NCI-H2107 treated with DMSO at 0.1 percent for 48 hours (cell line): ENCODE results near the gene PEAK3.

Experiments
- DNase-seq: peaks from one replicate; lab custom pipeline; 2025; ENCODE audit not compliant: unreplicated experiment; lab: John Stamatoyannopoulos, UW

Gene PEAK3, protein sequence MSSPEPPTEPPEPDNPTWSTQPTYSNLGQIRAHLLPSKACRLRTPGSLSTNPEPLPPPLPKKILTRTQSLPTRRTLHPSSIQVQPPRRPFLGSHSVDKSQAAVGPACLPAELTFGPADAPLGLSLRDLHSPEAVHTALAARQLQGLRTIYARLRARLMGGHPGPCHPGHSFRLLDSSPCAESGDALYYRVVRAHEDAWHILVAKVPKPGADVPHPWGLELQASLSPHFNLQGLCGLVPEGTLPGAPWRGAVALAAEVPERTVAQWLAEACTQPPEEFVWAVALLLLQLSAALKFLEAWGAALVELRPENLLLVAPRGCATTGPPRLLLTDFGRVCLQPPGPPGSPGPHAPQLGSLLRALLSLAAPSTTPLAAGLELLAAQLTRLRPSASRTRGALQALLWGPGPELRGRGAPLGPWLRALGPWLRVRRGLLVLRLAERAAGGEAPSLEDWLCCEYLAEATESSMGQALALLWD

DNA sequence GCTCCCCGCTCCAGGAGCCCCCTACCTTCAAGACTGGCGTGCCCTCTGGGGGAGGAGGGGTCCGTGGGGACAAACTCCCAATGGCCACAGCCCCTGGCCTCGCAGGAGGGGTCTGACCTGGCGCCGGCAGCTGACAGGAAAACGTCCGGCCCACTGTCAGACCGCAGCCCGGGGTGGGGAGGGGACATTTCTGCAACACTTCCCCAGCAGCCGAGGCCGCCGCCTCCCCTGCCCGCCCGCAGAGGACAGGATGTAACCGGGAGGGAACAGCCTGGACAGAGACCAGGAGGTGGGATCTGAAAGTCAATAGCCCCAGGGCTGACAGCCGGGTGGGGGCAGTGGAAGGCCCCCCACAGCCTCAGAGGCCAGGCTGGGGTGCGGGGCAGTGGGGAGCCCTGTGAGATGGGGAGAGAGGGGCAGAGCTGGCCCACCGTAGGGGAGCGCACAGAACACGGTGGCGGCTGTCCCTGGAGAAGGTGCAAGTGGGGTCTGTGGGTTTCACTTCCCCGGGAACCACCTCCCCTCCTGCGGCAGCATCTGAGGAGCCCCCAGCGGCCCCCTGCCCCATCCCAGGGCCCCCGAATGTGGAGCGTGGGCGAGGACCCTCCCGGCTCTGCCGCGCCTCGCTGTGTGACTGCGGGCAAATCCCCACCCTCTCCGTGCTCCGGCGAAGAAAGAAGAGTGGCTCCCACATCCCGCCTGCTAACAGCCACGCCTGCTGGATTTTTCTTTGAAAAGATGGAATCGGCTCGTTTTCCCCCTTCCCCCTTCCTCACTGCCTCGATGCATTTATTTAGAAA is at the start of gene PEAK3:
TSS of gene PEAK3 (minus strand) at position 114 of the 800 bp plus-strand sequence. CDS start 1,244 bp downstream, outside the sequence.
- no peak for DNase-seq

DNA sequence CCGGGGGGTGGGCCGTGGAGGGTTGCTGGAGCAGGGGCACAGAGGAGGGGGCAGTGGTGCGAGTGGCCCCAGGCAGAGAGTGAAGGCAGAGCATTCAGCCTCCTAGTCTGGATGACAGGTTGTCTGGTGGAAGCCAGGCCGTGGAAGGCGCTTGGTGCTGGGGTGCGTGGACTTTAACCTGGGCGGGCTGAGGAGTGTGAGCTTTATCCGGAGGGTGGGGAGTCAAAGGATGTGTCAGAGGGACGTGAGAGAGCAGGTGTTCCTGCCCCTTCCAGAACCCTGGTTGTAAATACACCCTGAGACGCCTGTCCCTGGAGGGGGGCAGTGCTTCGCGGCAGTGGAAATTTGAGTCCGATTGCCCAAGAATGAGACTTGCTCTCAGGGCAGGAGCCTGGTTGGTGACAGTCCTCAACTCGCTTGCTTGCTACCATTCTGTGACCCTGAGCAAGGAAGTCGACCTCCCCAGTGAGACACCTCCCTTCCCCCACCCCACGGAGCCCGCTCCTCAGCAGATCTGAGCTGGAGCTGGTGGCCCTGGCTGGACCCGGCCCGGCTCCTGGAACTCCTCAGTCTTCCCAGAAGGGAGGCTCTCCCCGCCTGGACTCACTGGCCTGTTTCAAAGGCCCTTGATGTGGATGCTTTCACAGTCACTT is 48.8 kb upstream of the PEAK3 start:
- DNase-seq, result peak; percentile 82

DNA sequence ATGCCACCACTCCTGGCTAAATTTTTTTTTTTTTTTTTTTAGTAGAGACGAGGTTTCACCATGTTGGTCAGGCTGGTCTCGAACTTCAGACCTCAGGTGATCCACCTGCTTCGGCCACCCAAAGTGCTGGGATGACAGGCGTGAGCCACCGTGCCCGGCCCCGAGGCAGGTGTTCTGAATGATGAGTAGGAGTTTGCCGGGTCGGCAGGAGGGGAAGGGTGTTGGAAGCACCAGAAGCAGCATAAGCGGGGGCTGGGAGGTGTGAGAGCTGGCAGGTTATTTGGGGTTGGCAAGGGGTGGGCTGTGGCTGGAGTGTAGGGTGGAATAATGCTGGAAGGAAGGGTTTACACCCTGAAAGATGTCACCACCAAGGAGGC is 48.3 kb upstream of the PEAK3 start:
- peak; percentile 29 for DNase-seq

DNA sequence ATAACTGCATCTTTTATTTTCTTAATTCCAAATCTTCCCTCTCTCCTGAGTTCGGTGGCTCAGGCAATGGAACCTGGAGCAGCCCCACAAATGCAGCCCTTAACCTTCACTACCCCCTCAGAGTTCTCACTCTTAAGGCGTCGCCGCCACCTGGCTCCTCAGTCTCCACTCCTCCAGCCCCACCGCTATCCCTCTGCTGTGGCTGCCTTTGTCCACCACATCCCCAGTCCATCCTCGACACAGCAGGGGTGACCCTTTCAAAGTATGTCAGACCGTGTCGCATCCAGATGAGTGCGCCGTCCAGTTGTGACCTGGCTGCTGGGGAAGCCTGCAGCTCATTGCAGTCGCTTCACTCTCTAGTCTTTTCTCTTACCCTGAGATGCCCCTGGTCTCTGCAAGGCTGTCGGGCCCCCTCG is 47.5 kb upstream of the PEAK3 start:
- DNase-seq, result no peak

DNA sequence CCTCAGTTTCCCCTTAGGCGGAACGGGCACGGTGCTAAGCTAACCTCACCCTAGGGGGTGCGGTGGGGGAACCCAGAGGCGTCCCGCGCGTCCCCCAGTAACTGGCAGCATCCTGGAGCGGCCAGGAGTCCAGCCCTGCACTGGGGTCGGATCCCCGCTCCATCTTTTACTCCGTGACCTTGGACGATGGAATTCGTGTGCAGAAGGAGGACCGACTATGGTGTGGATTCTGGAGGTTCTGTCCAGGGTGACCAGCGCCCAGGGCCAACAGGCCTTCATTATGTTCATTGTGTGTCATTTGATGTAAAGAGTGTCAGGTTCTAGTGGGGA is 47.1 kb upstream of the PEAK3 start:
- no peak for DNase-seq

DNA sequence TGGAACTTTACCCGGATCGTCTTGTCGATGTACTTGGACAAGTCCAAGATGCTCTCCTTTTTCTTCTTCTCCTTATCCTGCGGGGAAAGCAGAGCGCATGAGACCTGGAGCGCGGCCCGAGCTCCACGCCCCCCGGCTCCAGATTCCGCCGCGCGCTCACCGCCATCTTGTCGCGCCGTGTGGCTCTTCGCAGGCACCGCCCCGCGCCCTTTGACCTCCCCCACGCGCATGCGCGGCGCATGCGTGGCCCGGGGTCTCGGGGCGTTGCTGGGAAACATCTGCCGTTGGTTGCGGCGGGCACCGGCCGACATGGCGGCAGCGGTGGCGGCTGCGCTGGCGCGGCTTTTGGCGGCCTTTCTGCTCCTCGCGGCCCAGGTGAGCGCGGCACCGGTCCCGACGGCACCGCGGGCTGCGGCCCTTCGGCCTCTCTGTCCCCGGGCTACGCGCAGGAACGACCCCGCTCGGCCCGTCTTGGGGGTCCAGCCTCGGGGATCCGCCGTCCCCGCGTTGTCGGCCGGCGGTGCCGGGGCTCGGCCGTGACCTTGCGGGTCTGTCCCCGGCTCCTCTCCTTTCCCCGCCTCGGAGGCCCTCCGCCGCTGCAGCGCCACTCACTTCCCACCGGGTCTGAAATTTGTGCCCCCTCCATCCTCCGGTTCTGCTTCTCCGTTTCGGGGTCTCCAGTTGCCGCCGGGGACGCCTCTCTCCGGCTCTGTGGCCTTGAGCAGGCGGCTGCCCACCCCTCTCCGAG is 46.6 kb upstream of the PEAK3 start, which contains the start of the genes LSM7 and SPPL2B:
TSS of gene LSM7 (minus strand) at position 186 of the 748 bp plus-strand sequence. CDS start at position 166, 20 bp downstream.
TSS of gene SPPL2B (plus strand) at position 284 of the 748 bp plus-strand sequence. CDS start at position 310, 26 bp downstream.
- peak; percentile 82 for DNase-seq

DNA sequence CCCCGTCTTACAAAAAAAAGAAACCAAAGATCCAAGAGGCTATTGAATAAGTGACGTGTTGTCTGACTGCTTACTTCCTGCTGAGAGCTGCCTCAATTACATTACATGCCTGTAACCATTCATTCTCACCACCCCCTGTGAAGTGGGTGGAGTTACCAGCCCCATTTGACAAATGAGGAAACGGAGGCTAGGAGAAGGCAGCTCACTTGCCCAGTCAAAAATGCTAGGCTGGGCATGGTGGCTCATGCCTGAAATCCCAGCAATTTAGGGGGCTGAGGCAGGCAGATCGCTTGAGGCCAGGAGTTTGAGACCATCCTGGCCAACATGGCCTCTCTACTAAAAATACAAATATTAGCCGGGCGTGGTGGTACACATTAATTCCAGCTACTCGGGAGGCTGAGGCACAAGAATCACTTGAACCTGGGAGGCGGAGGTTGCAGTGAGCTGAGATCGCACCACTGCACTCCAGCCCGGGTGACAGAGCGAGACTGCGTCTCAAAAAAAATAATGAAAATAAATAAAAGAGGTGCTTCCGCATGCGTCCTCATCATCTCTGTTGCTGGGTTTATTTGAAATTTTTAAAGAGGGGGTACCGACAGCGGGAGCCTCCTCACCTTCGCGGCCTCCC is 45.9 kb upstream of the PEAK3 start:
- peak; percentile 65 for DNase-seq

DNA sequence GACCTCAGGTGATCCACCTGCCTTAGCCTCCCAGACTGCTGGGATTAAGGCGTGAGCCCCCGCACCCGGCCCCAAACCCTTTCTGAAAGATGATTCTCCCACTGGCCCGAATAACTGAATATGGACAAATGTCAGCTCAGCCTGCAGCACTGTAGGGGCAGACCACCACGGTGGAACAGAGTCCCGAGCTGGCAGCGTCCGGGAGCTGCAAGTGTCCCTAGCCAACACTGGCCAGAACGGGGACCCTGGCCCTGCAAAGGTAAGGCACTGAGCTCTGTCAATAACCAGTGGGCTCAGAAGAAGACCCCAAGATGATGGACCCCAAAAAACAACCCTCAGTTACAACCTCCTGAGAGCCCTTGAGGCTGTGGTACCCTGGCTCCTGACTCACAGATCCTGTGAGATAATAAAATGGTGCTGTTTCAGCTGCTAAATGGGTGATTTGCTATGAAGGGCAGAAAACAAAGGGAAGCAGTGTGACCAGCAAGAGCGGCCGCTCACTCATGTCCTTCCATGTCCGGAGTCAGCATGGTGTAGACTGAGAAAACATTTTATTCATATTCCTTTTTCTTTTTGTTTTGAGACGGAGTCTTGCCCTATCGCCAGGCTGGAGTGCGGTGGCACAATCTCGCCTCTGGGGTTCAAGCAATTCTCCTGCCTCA is 44.9 kb upstream of the PEAK3 start:
- no peak for DNase-seq

DNA sequence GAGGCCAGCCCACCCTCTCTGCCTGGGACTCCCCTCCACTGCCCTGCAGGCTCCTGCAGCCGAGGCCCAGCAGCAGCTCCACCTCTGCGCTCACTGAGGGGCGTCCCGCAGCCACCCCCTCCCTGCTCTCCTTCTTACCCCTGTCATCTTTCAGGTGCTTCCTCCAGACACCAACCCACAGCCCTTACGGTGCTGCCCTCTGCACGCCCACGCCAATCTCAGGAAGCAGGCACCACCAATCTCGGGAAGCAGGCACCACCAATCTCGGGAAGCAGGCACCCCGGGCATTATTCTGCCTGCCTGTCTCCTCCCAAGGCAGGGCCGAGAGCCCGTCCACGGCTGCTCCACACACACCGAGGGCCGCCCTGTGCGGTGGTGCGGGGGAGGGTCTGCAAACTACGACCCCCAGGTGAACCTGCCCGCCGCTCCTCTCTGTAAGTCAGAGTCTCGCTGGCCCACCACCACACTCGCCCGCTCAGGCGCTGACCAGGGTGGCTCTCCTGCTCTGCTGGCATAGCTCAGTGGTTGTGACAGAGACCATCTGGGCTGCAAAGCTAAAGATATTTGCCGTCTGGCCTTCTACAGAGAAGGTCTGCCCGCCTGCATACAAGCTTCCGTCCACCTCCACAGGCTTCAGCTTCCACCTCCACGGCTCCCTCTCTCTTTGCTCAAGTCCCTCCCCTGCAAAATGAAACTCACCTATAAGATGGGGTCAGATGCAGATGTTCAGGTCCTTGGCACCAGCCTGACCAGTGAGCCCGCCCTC is 43.5 kb upstream of the PEAK3 start:
- DNase-seq, result no peak

DNA sequence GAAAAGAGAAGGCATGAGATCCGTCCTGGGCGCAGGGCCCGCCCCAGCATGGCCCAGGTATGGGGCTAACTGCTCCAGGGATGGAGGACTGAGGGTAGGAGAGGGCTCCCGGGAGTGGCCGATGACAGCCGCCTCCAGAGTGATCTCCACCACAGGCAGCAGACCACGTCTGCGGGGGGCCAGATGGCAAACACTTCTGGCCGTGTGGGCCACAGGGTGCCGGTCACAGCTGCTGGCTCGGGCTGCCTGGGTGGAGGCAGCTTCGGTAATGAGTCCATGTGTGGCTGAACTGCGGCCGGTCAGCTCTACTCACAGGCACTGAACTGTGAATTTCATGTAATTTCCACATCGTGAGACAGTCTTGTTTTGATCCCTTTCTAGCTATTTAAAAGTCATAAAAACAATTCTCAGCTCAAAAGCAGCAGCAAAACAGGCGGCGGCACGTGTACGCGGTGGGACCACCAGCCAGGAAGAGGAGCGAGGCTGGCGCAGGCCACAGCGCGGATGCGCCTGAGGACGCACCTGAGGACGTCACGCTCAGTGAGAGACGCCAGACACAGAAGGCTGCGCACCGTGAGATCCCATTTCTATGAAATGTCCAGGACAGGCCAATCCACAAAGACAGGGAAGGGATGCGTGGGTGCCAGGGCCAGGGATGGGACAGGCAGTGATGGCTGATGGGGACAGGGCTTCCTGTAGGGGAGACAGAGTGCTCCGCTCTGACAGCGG is 42.4 kb upstream of the PEAK3 start:
- no peak for DNase-seq

DNA sequence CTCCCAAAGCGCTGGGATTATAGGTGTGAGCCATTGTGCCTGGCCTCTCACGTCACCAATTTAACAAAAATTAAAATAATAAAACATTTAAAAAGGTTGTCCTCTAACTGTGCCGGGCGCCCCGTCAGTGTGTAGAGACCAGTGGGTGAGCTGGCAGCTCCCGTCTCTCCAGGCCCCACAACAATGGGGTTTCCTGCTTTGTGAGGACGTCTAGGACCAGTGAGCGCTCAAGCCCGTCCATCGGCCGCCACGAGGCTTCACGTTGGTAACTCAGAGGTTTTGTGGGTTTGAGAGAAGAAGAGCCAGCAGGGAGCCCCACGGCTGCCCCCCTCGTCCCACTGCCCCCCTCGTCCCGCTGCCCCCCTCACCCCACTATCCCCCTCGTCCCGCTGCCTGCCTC is 41.7 kb upstream of the PEAK3 start:
- no peak for DNase-seq

DNA sequence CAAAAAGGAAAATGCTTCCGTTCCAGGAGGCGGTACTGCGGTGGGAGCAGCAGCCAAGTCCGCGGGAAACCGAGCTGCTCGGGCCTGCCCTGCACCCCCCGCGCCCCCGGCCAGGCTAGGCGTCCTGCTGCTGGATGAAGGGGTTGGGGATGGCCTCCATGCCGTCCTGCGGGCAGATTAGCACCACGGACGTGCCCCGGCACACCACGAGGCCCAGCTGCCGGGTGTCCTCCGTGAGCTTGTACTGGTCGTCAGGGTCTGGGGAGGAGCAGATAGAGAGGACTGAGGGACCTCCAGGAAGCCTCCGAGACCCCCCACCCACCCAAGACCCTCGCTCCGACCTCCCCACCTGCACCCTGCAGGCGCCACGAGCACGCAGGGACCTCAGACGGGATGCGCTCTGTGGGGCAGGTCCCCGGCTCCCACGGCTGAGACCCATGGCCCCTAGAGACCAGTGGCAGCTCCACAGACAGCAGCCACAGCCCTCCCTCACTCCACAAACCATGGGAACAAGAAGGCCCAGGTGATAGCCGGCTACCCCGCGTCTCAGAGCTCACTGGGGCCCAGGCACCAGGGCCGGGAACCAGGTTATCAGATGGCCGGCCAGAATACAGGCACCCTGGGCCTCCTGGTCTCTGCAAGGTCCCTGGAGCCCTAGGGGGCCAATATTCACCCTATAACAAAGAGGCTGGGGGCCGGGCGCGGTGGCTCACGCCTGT is 39.7 kb upstream of the PEAK3 start:
- DNase-seq, result no peak

DNA sequence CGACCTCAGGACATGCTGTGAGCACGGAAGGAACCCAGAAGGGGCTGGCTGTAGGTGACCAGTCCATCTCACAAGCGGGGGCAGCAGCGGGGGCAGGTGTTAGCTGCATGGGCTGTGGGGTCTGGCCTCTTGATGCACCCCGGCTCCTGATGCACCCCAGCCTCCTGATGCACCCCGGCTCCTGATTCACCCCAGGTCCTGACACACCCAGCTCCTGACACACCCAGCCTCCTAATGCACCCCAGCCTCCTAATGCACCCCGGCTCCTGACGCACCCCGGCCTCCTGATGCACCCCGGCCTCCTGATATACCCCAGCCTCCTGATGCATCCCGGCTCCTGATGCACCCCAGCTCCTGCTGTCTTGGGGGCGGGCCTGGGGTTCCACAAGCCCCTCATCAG is 39.0 kb upstream of the PEAK3 start:
- DNase-seq, result no peak

DNA sequence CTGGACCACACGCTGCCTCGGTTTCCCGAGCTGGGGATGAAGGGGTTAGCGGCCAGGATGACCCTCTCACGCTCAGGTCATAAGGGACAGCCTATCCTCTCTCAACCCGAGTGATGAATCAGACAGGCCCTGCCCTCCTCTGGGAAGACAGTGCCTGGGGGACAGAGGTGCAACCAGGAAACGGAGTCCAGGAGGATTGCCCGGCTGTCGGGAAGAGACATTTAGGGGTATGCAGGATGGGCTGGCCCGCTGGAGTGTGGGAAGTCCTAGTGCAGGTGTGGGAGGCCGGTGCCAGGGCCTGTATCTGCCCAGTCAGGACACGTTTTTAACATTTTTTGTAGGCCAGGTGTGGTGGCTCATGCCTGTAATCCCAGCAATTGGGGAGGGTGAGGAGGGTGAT is 38.1 kb upstream of the PEAK3 start:
- DNase-seq, result no peak

DNA sequence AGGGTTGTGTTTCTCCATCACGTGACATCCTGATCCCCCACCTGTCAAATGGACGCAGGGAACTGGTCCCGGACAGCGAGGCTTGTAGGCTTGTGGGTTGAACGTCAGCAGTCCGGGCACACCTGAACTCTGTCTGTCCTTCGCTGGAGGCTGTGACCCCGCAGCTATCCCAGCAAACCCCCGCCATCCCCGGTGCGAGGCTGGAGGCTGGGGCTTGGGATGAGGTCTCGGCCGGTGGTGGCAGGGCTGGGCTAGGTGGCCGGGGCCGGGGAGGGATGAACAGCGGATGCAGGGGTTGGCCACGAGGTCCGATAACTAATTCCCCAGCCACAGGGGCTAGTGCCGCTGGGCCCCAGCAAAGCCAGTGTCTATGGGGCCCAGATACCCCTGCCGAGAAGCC is 37.6 kb upstream of the PEAK3 start:
- no peak for DNase-seq

DNA sequence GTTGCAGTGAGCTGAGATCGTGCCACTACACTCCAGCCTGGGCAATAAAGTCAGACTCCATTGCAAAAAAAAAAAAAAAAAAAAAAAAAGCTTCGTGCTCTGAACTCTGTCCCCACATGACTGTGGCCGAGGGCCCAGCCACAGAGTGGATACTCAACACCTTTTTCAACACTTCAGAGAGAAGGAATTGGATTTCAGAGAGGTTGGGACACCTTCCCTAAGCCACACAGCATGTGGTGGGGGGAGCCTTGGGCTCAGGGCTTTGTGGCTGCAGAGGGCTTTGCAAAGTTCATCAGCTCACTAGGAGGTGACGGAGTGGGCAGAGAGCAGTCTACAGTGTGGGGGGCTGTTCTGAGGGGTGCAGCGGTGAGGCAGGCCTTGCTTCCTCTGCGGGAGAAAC is 36.9 kb upstream of the PEAK3 start:
- no peak for DNase-seq

DNA sequence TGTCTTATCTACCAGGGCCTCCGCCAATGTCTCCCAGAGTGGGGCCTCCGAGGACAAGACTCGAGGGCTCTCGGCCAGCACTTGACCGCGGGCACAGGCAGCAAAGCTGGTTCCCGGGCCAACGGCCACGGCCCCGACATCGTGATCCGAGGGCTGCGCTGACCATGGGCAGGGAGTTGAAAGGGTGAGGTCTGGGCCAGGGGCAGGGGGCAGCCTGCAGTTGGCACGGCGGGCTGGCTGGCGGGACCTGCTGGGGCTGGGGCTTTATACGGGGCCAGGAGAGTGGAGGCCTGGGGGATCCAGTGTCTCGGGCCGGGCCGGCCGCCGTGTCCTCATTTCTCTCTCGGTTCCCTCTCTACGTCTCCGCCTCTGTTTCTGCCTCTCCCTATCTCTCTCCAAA is 35.8 kb upstream of the PEAK3 start:
- no peak for DNase-seq

DNA sequence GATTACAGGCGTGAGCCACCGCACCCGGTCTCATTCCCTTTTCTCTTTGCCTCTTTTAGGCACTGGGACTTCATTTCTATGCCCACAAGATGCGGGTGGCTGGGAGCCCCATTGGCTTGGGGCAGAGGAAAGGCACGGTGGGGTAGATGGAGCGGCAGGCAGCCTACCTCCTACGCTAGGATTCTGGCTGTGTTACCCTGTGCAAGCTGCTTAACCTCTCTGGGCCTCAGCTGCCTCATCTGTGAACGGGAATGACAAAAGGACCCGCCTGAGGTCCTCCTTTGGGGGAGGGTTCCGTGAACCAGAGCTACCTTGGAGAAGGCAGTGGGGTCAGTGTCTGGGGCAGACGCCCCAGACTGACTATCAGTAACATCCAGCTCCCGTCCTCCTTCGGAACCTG is 35.3 kb upstream of the PEAK3 start:
- DNase-seq, result no peak
